Measurements from ENCODE around the gene ACACA.

GRCh38 chr17:37446027-37446426, 39.4 kb upstream of the ACACA start:
- TF ChIP-seq ARNTL (CRISPR knock-in tag; IDR thresholded peaks at IDR 0.05; ENCODE audit: borderline replicate concordance, low read depth) = no peak
- no peak for TF ChIP-seq ISL1 (CRISPR knock-in tag; IDR thresholded peaks at IDR 0.05)
- no peak for TF ChIP-seq TOX (CRISPR knock-in tag; IDR thresholded peaks at IDR 0.05; ENCODE audit: borderline replicate concordance)
- TF ChIP-seq, protein P1, sequence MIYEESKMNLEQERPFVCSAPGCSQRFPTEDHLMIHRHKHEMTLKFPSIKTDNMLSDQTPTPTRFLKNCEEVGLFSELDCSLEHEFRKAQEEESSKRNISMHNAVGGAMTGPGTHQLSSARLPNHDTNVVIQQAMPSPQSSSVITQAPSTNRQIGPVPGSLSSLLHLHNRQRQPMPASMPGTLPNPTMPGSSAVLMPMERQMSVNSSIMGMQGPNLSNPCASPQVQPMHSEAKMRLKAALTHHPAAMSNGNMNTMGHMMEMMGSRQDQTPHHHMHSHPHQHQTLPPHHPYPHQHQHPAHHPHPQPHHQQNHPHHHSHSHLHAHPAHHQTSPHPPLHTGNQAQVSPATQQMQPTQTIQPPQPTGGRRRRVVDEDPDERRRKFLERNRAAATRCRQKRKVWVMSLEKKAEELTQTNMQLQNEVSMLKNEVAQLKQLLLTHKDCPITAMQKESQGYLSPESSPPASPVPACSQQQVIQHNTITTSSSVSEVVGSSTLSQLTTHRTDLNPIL (CRISPR knock-in tag; IDR thresholded peaks at IDR 0.05; ENCODE audit: low read depth) = no peak
- no peak for TF ChIP-seq PATZ1 (CRISPR knock-in tag; IDR thresholded peaks at IDR 0.05; ENCODE audit: borderline replicate concordance)
